Measurements from ENCODE around the gene RAVER2. TPM values are rescaled to one million over a fixed set of nuclear protein-coding genes. Genes with fewer than 3 reads are reported as not detected.
"Not testable (repeated sequence)": the region's sequence is repeated elsewhere in the genome, so short reads cannot be mapped to it uniquely, and the experiment has no call there.

RAVER2 gene
- 6.1 TPM for total RNA-seq

GRCh38 chr1:64744492-64745180 lies at the start of gene RAVER2:
RAVER2 (plus strand) TSS chr1:64745075; CDS start chr1:64745173, 98 bp downstream.
- peak; percentile 89 for ATAC-seq

- ATAC-seq, result no peak
These were observed 48.0 kb upstream of the RAVER2 start for GRCh38 chr1:64696879-64697278.

- ATAC-seq, result no peak
These were observed 45.5 kb upstream of the RAVER2 start for GRCh38 chr1:64699327-64699726.

GRCh38 chr1:64701071-64701470 lies 43.8 kb upstream of the RAVER2 start:
- ATAC-seq, result no peak

- ATAC-seq, result no peak
These were observed 43.0 kb upstream of the RAVER2 start for GRCh38 chr1:64701886-64702285.

GRCh38 chr1:64702670-64703069 lies 42.2 kb upstream of the RAVER2 start:
- not testable (repeated sequence) for ATAC-seq

GRCh38 chr1:64703600-64703999 lies 41.3 kb upstream of the RAVER2 start:
- ATAC-seq, result peak; percentile 25

GRCh38 chr1:64705591-64705990 lies 39.3 kb upstream of the RAVER2 start:
- ATAC-seq, result no peak

GRCh38 chr1:64711266-64711665 lies 33.6 kb upstream of the RAVER2 start:
- ATAC-seq, result no peak

GRCh38 chr1:64712049-64712448 lies 32.8 kb upstream of the RAVER2 start:
- ATAC-seq, result no peak

- ATAC-seq, result no peak
These were observed 29.7 kb upstream of the RAVER2 start for GRCh38 chr1:64715186-64715585.

GRCh38 chr1:64721135-64721534 lies 23.7 kb upstream of the RAVER2 start:
- no peak for ATAC-seq

- no peak for ATAC-seq
These were observed 23.2 kb upstream of the RAVER2 start for GRCh38 chr1:64721576-64722145.

GRCh38 chr1:64727861-64728260 lies 17.0 kb upstream of the RAVER2 start:
- no peak for ATAC-seq

- no peak for ATAC-seq
These were observed 11.1 kb upstream of the RAVER2 start for GRCh38 chr1:64733581-64734286.

- ATAC-seq, result no peak
These were observed 10.6 kb upstream of the RAVER2 start for GRCh38 chr1:64734287-64734652.

GRCh38 chr1:64740687-64741086 lies 4.2 kb upstream of the RAVER2 start:
- not testable (repeated sequence) for ATAC-seq

- peak; percentile 5 for ATAC-seq
These were observed 852 bp upstream of the RAVER2 start for GRCh38 chr1:64743954-64744491.

- ATAC-seq, result peak; percentile 53
These were observed 508 bp downstream of the RAVER2 start for GRCh38 chr1:64745181-64745985.

GRCh38 chr1:64745986-64746940 lies 1.4 kb downstream of the RAVER2 start:
- peak; percentile 57 for ATAC-seq

- no peak for ATAC-seq
These were observed 3.3 kb downstream of the RAVER2 start for GRCh38 chr1:64748222-64748621.

- no peak for ATAC-seq
These were observed 3.8 kb downstream of the RAVER2 start for GRCh38 chr1:64748706-64749105.
